Superior temporal gyrus (tissue), 1 donor: Measurements from ENCODE around the gene TTC39B.
A peak's percentile ranks its signal among the peaks of the same experiment; 100 is the strongest.
"Not testable (repeated sequence)": the region's sequence is repeated elsewhere in the genome, so short reads cannot be mapped to it uniquely, and the experiment has no call there.

ENCODE experiments used
- DNase-seq: peaks from one replicate; pipeline ENCODE4 v3.0.0-alpha.2; 2016; ENCODE audit errors: extremely low spot score

The TTC39B gene

DNA sequence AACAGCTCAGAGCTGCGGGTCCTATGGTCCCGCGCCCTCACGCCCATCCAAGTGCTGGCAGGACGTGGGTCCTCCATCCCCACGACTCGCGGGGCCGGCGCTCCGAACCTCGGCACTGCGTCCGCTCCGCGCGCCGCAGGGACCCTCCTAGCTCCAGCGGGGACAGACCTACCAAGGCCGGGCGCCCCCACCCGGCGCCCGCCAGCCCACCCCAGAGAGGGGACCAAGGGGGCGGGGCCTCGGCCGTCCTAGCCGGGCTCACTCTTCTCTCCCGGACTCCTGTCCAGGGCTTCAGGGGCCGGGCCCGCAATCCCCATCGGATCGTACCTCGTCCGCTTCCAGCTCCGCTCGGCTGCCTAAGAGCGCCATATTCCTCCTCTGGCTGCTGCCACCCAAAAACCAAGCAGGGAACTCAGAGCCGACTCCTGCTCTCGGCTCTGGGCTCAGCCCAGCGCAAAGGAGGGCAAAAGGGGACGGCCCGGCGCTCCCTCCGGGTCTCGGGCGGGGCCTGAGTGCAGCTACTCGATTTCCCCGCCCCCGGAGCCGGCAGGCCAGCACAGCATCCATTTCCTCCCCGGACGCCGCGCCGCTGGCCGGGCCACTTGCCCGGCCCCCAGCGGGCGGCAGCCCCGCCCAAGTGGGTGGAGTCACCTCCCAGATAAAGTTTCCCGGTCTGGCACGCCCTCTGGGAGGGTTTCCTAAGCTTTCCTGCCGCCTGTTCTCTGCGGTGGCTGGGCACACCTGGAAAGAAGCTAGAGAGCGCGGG, at the start of gene TTC39B:
Gene TTC39B, minus strand, starts transcription at position 460 of the 766 bp plus-strand sequence. Its CDS starts 91 bp downstream, at position 369.
- DNase-seq, result peak; percentile 77

DNA sequence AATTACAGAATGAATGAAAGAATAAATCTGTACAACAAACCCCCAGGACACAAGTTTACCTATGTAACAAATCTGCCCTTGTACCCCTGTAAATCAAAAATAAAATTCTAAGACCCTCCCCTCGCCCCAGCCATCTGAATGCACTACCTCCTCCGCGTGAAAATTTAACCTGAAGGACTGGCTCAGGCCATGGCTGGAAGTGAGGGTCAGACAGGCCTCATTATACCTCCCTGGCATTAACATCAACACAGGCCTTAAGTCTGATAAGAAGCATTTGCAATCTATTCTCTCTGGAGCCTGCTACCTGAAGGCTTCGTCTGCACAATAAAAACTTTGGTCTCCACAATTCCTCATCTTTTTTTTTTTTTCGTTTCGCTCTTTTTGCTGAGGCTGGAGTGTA, 48.7 kb upstream of the TTC39B start:
- DNase-seq, result no peak

DNA sequence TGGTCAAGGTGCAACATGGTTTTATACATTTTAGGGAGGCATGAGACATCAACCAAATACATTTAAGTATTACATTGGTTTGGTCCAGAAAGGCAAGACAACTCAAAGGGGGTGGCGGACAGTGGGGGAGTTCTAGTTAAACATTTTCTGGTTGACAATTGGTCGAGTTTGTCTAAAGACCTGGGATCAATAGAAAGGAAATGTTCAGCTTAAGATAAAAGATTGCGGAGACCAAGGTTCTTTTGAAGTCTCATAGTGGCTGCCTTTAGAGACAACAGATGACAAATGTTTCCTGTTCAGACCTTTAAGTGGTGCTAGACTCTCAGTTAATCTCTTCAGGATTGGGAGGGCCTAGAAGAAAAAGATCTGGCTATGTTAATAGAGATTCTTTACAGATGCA, 47.7 kb upstream of the TTC39B start:
- no peak for DNase-seq

DNA sequence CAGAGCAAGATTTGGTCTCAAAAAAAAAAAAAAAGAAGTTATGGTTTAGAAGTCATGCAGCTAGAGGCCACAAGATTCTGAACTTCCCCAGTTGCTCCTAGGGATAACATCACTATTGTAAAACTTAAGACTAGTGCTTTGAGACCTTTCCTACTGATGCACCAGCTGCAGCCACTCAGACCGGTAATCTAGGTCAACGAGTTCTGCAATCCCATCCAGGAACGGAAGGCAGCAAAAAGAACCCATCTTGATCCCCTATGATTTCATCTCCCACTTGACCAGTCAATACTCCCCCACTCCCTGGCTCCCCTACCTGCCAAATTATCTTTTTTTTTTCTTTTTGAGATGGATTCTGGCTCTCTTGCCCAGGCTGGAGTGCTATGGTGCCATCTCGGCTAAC, 46.9 kb upstream of the TTC39B start:
- DNase-seq, result no peak

DNA sequence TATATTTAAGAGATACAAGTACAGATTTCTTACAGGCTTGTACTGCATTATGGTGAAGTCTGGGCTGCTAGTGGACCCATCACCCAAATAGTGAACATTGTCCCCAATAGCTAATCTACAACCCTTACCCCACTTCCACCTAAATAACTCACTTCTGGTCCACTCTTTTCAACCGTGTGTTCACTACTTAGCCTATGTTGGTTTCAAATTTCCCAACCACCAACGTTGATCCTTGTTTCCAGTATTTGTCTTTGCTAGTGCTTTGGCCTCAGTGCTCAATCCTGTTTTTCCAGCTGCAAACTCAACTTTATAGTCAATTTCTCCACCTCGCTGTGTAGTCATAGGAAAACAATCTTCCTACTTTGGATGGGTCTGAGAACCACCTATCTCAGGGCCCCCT, 45.3 kb upstream of the TTC39B start:
- DNase-seq, result no peak

DNA sequence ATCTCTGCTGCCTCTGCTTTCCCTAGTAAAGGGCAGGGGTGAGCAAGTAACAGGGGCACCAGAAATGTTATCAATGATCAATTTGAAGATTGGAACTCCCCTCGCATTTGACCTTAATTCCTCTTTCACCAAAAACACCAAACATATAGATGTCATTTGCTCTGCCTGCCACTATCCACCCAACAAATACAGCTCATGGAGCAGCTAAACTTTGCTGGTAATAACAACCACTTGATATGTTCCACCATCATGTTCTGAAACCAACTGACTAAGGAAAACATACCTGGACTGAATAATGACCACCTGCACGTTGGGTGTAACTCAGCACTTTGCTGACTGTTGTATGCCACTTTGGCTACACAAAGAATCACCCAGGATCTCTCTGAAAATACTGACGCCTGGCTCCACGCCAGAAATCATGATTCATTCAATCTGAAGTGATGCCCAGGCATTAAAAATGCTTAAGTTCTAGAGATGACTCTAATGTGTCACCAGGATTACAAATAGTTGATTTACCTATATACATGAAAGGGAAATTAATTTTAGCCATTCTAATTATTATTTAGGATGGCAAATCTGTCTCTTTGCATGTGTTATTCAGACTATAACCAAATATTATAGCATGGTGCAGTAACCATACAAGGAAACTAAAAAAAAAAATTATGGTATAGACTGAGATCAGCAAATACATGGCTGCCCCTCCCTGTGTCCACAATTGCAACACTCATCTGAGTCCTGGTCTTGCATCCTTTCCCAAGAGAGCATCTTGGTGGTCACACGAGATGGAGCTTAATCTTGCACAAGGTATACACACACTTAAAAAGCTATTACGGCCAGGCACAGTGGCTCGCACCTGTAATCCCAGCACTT, 43.1 kb upstream of the TTC39B start:
- no peak for DNase-seq

DNA sequence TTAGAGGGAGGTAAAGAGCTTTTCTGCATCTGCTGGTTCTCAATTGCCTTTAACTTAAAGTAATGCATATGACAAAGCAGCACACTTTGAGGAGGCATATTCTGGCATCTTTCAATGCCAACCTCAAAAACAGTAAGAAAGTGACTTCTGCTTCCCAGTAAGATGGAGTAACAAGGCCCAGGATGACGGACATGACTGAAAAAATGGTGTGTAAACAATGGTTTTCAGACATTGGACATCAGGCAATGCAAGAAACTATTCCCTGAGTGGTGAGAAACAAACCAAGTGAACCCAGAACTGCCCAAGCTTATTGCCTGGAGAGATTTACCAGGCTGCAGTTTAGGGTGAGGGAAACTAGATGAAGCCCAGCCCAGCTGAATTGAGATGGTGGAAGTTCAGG, 39.8 kb upstream of the TTC39B start:
- DNase-seq, result no peak

DNA sequence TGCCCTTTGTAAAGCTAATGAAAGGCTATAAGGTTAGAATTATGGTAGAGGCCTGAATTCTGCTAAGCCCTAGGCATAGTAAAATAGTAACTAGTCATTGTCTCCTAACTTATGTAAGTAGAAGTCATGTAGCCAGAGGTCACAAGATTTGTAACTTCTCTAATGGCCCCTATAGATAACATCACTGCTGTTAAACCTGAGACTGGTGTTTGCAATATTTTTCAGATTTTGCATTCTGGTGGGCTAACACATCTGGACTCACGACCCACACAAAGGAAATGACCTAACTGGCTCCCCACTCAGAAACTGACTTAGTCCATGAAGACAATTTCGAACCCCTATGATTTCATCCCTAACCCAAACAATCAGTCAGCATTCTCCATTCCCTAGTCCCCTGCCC, 37.2 kb upstream of the TTC39B start:
- no peak for DNase-seq

DNA sequence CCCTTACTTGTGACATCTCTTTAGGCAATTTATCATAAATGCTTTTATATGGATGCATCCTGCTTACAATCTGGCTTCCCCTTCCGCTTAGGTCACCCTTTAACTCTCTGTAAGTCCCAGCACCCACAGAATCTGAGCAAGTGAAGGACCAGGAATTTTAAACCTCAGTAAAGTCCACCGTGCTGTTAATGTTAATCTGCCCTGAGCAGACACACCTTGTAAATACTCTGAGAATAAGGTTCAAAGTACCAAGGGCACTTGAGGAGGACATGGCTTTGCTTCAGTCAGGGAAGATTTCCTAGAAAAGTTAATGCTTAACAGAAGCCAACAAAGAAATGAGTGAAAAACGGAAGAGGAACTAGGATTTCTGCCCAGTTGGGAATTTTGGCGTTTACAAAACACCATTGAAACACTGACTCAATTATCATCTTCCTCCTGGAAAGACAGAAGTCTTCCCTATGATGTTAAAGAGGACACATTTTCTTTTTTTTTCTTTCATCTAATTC, 26.4 kb upstream of the TTC39B start:
- no peak for DNase-seq

DNA sequence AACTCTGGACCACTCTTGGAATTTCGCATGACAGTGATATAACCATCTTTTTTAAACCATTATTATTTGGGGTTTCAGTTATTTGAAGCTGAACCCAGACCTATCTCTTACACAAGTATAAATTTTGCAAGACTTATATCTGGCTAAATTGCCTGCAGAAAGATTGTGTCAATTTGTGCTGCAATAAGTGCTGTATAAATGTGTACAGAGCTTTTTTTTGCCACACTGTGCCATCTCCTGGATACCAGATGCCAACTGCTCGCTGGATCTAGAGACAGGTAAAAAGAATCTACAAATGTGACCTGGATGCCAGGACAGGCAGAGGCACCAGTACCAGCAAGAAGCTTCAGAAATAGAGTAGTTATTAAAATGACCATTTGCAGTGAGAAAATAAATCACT, 25.9 kb upstream of the TTC39B start:
- no peak for DNase-seq

DNA sequence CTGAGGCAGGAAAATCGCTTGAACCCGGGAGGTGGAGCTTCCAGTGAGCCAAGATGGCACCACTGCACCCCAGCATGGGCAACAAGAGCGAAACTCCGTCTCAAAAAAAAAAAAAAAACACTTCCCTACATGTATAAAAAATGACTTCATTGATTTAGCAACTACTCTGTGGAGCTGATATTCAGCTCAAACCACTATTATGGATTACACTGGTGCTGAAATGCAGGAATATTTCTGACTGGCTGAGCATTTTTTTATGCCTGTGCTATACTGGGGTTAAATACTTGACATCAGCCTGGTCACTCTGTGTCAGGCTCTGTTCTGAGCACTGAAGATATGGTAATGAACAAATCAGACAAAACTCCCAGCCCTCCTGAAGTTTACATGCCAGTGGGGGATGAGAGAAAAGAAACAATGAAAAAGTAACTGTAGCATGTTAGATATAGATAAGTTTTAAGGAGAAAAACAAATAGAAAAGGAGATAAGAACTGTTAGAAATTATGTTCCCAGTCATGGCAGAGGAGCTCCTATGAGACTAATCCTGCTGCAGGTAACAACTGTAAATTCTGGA, 22.6 kb upstream of the TTC39B start:
- DNase-seq, result no peak

DNA sequence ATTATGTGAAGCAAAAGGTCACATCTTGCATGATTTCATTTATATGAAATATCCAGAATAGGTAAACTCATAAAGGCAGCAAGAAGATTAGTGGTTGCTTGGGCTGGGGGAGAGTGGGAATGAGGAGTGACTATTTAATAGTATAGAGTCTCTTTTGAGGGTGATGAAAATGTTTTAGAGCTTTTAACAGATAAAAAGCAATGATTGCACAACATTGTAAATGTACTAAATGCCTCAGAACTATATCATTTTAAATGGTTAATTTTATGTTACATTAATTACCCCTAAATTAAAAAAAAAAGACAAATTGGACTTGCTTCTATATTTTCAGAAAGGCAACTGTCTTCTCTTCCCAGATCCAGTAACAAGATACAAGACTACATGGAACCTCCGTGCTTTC, 21.9 kb upstream of the TTC39B start:
- DNase-seq, result no peak

DNA sequence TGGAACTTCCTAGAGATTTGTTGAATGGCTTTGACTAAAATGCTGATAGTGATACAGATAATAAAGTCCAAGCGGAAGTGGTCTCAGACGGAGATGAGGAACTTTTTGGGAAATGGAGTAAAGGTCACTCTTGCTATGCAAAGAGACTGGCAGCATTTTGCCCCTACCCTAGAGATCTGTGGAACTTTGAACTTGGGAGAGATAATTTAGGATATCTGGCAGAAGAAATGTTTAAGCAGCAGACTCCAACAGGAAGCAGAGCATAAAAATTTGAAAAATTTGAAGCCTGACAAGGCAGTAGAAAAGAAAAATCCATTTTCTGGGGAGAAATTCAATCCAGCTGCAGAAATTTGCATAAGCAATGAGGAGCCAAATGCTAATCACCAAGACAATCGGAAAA, 15.7 kb upstream of the TTC39B start:
- DNase-seq, result not testable (repeated sequence)

DNA sequence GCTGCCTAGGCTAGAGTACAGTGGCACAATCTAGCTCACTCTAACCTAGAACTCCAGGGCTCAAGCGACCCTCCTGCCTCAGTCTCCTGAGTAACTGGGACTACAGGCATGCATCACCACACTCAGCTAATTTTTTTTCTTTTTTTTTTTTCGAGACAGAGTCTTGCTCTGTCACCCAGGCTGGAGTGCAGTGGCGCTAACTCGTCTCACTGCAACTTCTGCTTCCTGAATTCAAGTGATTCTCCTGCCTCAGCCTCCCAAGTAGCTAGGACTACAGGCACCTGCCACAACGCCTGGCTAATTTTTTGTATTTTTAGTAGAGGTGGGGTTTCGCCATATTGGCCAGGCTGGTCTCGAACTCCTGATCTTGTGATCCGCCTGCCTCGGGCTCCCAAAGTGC, 12.6 kb upstream of the TTC39B start:
- DNase-seq, result not testable (repeated sequence)

DNA sequence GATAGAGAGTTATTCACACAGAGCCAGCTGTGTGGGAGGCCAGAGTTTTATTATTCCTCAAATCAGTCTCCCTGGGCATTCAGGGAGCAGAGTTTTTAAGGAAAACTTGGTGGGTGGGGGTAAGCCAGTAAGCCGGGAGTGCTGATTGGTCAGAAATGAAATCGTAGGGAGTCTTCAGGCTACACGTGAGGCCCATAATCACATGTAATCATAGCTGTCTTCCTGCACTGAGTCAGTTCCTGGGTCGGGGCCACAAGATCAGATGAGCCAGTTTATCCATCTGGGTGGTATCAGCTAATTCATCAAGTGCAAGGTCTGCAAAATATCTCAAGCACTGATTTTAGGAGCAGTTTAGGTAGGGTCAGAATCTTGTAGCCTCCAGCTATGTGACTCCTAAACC, 10.8 kb upstream of the TTC39B start:
- DNase-seq, result no peak

DNA sequence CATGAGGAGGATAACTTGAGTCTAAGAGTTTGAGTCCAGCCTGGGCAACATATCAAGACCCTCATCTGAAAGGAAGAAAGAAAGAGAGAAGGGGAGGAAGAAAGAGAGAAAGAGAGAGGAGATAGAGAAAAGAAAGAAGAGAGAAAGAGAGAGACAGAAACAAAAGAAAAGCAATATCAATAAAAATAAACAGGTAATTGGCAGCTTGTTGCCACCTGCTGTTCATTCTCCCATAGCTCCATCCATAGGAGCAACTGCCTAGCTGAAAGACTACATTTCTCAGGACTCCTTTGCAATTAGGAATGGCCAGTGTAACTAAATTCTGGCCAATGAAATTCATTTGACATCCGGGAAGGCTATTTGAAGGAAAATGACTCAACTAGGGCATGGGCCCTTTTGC, 4.6 kb upstream of the TTC39B start:
- no peak for DNase-seq

DNA sequence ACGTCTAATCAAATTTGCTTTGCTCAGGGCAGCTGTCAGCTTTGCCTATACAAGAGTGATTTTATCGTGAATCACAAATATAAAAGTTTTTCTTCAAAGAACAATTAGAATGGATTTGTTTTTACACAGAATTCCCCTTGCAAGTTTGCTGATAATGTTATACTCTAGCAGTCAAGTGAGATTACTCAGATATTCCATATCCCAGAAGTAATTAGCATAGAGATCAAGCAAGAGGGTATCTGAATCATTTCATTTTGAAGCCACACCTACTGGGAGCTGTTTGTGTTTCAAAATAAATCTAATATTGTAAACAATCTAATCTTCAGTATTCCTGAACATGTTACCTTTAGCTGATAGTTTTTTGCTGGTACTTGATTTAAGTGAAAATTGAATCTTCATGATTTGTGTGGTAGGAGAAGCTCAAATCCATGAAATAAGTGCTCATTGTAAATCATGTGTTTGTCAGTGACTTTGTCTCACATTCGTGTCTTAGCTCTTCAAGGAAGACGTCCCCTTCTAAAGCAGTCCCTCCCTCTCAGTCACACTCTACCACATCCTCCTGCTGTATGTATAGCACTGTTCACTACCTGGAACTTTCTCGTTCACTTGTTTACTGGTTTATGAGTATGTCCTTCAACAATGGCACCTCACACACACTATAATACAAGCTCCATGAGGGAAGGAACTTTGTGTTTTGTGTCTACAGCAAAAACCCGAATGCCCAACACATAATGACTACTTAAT, 3.3 kb upstream of the TTC39B start:
- DNase-seq, result no peak

DNA sequence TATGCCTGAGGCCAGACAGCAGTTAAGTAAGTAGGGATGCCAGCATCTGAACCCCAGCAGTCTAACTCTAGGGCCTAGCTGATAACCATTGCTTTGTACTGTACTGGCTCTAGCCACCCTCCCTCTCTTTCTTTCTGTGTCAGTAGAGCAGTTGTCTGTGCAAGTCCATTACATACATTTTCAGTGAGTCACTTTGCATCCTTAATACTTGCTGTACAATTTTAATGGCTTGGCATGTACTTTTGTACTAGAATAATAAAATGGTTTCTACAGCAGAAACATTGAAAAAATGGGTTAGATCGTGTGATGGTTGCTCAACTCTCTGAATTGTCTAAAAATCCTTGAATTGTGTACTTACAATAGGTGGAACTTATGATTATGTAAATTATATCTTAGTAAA, 1.5 kb upstream of the TTC39B start:
- no peak for DNase-seq

DNA sequence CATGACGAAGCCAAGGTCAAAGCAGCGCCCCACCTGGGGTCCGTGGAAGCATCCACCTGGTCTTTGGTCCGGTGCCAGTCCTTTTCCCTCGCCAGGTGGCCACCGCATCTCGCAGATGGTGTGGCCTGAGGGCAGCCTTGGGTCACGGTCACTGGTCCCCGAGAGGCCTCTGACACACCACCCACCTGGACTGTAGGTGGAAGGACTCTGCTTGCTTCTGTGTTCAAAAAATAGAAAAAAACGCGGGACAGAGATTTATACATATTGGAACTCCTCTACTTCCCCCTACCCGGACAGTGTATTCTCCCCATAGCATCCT, 466 bp upstream of the TTC39B start:
- DNase-seq, result no peak

DNA sequence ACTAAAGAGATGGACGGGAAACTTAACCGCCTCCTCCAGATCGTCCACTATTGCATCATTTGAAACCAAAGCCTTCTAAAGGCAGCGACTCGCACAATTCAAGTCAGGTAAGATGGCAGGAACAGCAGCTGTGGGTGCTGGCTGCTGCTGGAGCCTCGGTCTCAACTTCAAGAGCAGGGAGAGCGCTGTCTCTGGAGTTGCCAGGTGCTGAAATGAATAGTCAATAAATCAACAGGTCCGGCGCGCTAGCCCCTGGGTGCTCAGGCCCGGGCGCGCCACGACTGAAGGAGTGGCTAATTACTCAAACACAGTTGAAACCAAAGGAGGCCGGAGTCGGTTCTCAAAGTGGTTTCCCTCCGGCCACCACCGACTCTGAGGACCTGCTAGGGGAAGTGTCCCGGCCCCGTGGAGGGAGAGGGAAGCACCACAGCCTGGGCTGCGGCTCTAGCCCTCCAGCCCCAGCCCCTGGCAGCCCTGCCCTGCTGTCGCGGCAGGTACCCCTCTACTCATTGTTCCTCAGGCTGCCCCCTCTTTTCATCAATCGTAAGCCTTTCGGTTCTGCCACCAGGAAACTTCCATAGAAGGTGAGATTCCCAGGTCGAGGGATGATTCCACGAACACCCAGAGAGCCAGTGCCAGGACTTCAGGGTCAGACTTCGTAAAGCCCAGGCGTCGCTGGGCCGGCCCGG, 804 bp downstream of the TTC39B start:
- DNase-seq, result peak; percentile 40

DNA sequence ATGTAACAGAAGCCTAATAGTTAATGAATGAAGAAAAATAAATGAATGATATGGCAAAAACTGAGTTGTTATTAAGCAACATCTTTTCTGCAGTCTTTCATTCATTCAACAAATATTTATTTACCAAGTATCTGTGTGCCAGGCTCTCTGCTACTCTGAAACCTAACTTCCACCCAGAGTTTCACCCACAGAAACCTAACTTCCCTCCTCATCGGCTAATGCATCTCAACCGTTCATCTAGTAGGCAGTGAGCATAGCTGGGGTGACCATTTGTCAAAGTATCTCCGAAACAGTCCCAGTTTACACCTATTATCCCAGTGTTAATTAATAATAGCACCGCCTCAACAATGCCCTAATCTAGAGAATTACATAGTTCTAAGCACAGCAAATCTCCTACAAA, 1.5 kb downstream of the TTC39B start:
- DNase-seq, result no peak
